H9 (cell line): ENCODE measurements around the gene FNDC3B. TPM values are rescaled to one million over a fixed set of nuclear protein-coding genes. Genes with fewer than 3 reads are reported as not detected.

Source experiments
- DNase-seq: peaks from one replicate; pipeline ENCODE4 v3.0.0-alpha.2; 2017
- H2AFZ ChIP-seq: one replicate; pipeline ENCODE4 v1.6.1; 2013; ENCODE audit warnings: mild to moderate bottlenecking, low read length, control low read depth, moderate library complexity
- H2AK5ac ChIP-seq: 2 replicates; pipeline ENCODE4 v1.6.1; 2013; ENCODE audit warnings: low read length, control low read depth, mixed read lengths; ENCODE audit not compliant: insufficient read length
- H2BK120ac ChIP-seq: one replicate; pipeline ENCODE4 v1.6.1; 2013; ENCODE audit warnings: low read depth, mild to moderate bottlenecking, low read length, control low read depth, inconsistent platforms; ENCODE audit not compliant: poor library complexity, severe bottlenecking
- H2BK12ac ChIP-seq: 2 replicates; pipeline ENCODE4 v1.6.1; 2013; ENCODE audit warnings: low read length, control low read depth, mixed read lengths, low read depth; ENCODE audit not compliant: insufficient read length
- H2BK15ac ChIP-seq: 2 replicates; pipeline ENCODE4 v1.6.1; 2013; ENCODE audit warnings: low read depth, low read length, control low read depth
- H2BK20ac ChIP-seq: one replicate; pipeline ENCODE4 v1.6.1; 2013; ENCODE audit warnings: low read depth, mild to moderate bottlenecking, low read length, control low read depth, inconsistent platforms; ENCODE audit not compliant: poor library complexity, severe bottlenecking
- H2BK5ac ChIP-seq: 2 replicates; pipeline ENCODE4 v1.6.1; 2013; ENCODE audit warnings: low read length, control low read depth, mixed read lengths; ENCODE audit not compliant: insufficient read length
- H3K14ac ChIP-seq: 2 replicates; pipeline ENCODE4 v1.6.1; 2013; ENCODE audit warnings: low read length, control low read depth; ENCODE audit not compliant: insufficient read depth
- H3K18ac ChIP-seq: 2 replicates; pipeline ENCODE4 v1.6.1; 2013; ENCODE audit warnings: low read depth, mild to moderate bottlenecking, mixed read lengths, low read length, control low read depth; ENCODE audit not compliant: insufficient read length
- H3K23ac ChIP-seq: 2 replicates; pipeline ENCODE4 v1.6.1; 2013; ENCODE audit warnings: low read length, control low read depth, mixed read lengths, low read depth; ENCODE audit not compliant: insufficient read length
- H3K23me2 ChIP-seq: 2 replicates; pipeline ENCODE4 v1.6.1; 2013; ENCODE audit warnings: low read depth, mild to moderate bottlenecking, mixed read lengths, low read length, control low read depth; ENCODE audit not compliant: insufficient read length, poor library complexity, severe bottlenecking
- H3K27ac ChIP-seq: 2 replicates; pipeline ENCODE4 v1.5.1; 2013; ENCODE audit warnings: low read length, control low read depth, mixed read lengths, low read depth; ENCODE audit not compliant: insufficient read length
- H3K27me3 ChIP-seq: 2 replicates; pipeline ENCODE4 v1.6.1; 2013; ENCODE audit warnings: low read length, control low read depth, inconsistent platforms; ENCODE audit not compliant: insufficient read depth
- H3K4ac ChIP-seq: 2 replicates; pipeline ENCODE4 v1.6.1; 2013; ENCODE audit warnings: low read depth, mild to moderate bottlenecking, control low read depth, inconsistent platforms, low read length, moderate library complexity
- H3K4me1 ChIP-seq: 2 replicates; pipeline ENCODE4 v1.6.1; 2013; ENCODE audit warnings: low read length, control low read depth, inconsistent platforms; ENCODE audit not compliant: insufficient read depth
- H3K4me2 ChIP-seq: 2 replicates; pipeline ENCODE4 v1.6.1; 2013; ENCODE audit warnings: low read length, control low read depth, mixed read lengths; ENCODE audit not compliant: insufficient read length, insufficient read depth
- H3K56ac ChIP-seq: 2 replicates; pipeline ENCODE4 v1.6.1; 2013; ENCODE audit warnings: low read depth, mild to moderate bottlenecking, mixed read lengths, low read length, control low read depth; ENCODE audit not compliant: insufficient read length
- H3K79me1 ChIP-seq: 2 replicates; pipeline ENCODE4 v1.6.1; 2013; ENCODE audit warnings: low read depth, mild to moderate bottlenecking, moderate library complexity, low read length, control low read depth, inconsistent platforms; ENCODE audit not compliant: insufficient read depth, poor library complexity, severe bottlenecking
- H3K79me2 ChIP-seq: 2 replicates; pipeline ENCODE4 v1.6.1; 2013; ENCODE audit warnings: low read length, control low read depth, inconsistent platforms; ENCODE audit not compliant: insufficient read depth
- H3K9ac ChIP-seq: 2 replicates; pipeline ENCODE4 v1.6.1; 2013; ENCODE audit warnings: low read length, control low read depth, mixed read lengths; ENCODE audit not compliant: insufficient read length; ENCODE audit errors: extremely low read depth
- H3K9me3 ChIP-seq: one replicate; pipeline ENCODE4 v1.6.1; 2013; ENCODE audit warnings: low read depth, low read length, inconsistent platforms; ENCODE audit not compliant: control insufficient read depth
- H3T11ph ChIP-seq: one replicate; pipeline ENCODE4 v1.6.1; 2013; ENCODE audit warnings: mild to moderate bottlenecking, low read length, control low read depth, inconsistent platforms
- H4K20me1 ChIP-seq: one replicate; pipeline ENCODE4 v1.6.1; 2013; ENCODE audit not compliant: control insufficient read depth, insufficient read length, insufficient read depth
- H4K5ac ChIP-seq: 2 replicates; pipeline ENCODE4 v1.6.1; 2013; ENCODE audit warnings: low read depth, mild to moderate bottlenecking, mixed read lengths, low read length, control low read depth; ENCODE audit not compliant: insufficient read length
- H4K8ac ChIP-seq: replicated peaks from 2 replicates; pipeline ENCODE4 v1.6.1; 2013; ENCODE audit warnings: low read length, control low read depth, mixed read lengths, low read depth; ENCODE audit not compliant: insufficient read length
- H4K91ac ChIP-seq: 2 replicates; pipeline ENCODE4 v1.6.1; 2013; ENCODE audit warnings: low read depth, mild to moderate bottlenecking, moderate library complexity, mixed read lengths, low read length, control low read depth; ENCODE audit not compliant: insufficient read length
- H3K27ac Mint-ChIP-seq, 3 experiments: 2 replicates in 2 of 3; 3 replicates in 1 of 3; pipeline ENCODE4 v1.8.0; 2020 to 2021; ENCODE audit warnings: mixed read lengths in 3 of 3, mild to moderate bottlenecking in 1 of 3, moderate library complexity in 1 of 3
- H3K27me3 Mint-ChIP-seq: 2 replicates; pipeline ENCODE4 v1.8.0; 2021; ENCODE audit warnings: low read depth, mild to moderate bottlenecking, moderate library complexity, mixed read lengths
- H3K36me3 Mint-ChIP-seq, 3 experiments: 2 replicates in 2 of 3; 3 replicates in 1 of 3; pipeline ENCODE4 v1.8.0; 2020 to 2021; ENCODE audit warnings: low read depth in 3 of 3, mixed read lengths in 3 of 3; ENCODE audit not compliant: insufficient read depth in 1 of 3
- H3K4me1 Mint-ChIP-seq, 2 experiments: 2 replicates each; pipeline ENCODE4 v1.8.0; 2020; ENCODE audit warnings: mixed read lengths in 2 of 2
- H3K4me3 Mint-ChIP-seq, 2 experiments: 2 replicates in 1 of 2; 3 replicates in 1 of 2; pipeline ENCODE4 v1.8.0; 2020 to 2021; ENCODE audit warnings: mild to moderate bottlenecking in 2 of 2, mixed read lengths in 2 of 2, moderate library complexity in 1 of 2
- H3K9me3 Mint-ChIP-seq, 2 experiments: 2 replicates in 1 of 2; 3 replicates in 1 of 2; pipeline ENCODE4 v1.8.0; 2020; ENCODE audit warnings: mild to moderate bottlenecking in 2 of 2, mixed read lengths in 2 of 2, moderate library complexity in 1 of 2
- CTCF ChIP-seq: fragments of 200-600 bp; sonication (generic); conservative IDR thresholded peaks from 3 replicates; pipeline ENCODE4 v1.8.0; 2021; ENCODE audit warnings: antibody characterized with exemption, mild to moderate bottlenecking
- WGBS: extraction: QIAGEN DNeasy Blood & Tissue Kit; methylation state at CpG from one replicate; pipeline ENCODE4 v1.1.7; 2013; ENCODE audit warnings: missing lambda C conversion rate, low lambda C conversion rate, mixed read lengths; ENCODE audit not compliant: insufficient read length; ENCODE audit errors: extremely low coverage; 5-methylcytosine and 5-hydroxymethylcytosine counted together
- total RNA-seq: library from RNA; stranded (reverse); gene quantifications from 2 replicates; pipeline ENCODE4 v1.2.1, GENCODE V29; 2021

Gene FNDC3B
- total RNA-seq, 1 experiment from 2014 or later = 43.8 TPM

GRCh38 chr3:172245241-172245640 lies 205.9 kb downstream of the FNDC3B start:
- Histone ChIP-seq H2BK120ac (no peak overlapping the region), H2BK5ac (no peak overlapping the region), H4K20me1 (no peaks in the 10 kb centered on the region), H3K23me2 (no peaks in the 10 kb centered on the region), H3K4me1 (peaks cover 4% of the 10 kb centered on the region), H3T11ph (no peak overlapping the region), H3K27me3 (no peaks in the 10 kb centered on the region), H3K27ac (no peak overlapping the region), H3K23ac (no peak overlapping the region), H3K14ac (no peak overlapping the region), H3K9ac (no peak overlapping the region), H3K9me3 (peaks cover 27% of the 10 kb centered on the region), H2AFZ (no peak overlapping the region), H3K4ac (no peak overlapping the region), H4K8ac (no peak overlapping the region), H3K79me1 (peaks cover 3% of the 10 kb centered on the region), H2BK20ac (no peak overlapping the region), H3K79me2 (peaks cover 2% of the 10 kb centered on the region; the same call in 1 of the 2 replicates), H4K5ac (no peak overlapping the region), H3K18ac (no peak overlapping the region), H4K91ac (no peak overlapping the region), H3K56ac (no peak overlapping the region), H2AK5ac (no peak overlapping the region), H3K4me2 (no peak overlapping the region), H2BK15ac (no peak overlapping the region), H2BK12ac (no peak overlapping the region)
- peaks cover 35 to 38% (median 36%) of the 10 kb centered on the region in 3 experiments for H3K36me3 Mint-ChIP-seq
- WGBS = no CpG with 5 or more reads among the region's 2 CpGs
- H3K4me1 Mint-ChIP-seq = peaks cover 19 to 20% of the 10 kb centered on the region in 2 experiments
- H3K9me3 Mint-ChIP-seq = peaks cover 33 to 38% of the 10 kb centered on the region in 2 experiments
- no peak overlapping the region for H3K4me3 Mint-ChIP-seq
- H3K27ac Mint-ChIP-seq = no peak overlapping the region; a peak in 1 of 7 replicates
- no peaks in the 10 kb centered on the region for H3K27me3 Mint-ChIP-seq
- TF ChIP-seq CTCF = no peak
- DNase-seq = no peak
